Measurements from ENCODE around the gene CHI3L1. TPM values are rescaled to one million over a fixed set of nuclear protein-coding genes. Genes with fewer than 3 reads are reported as not detected.

Gene CHI3L1
- total RNA-seq = under 0.01 TPM in 1 of 2 replicates, not detected in the other

GRCh38 chr1:203186446-203187303 lies at the start of gene CHI3L1:
Gene CHI3L1 (minus strand): TSS chr1:203186704. CDS start chr1:203186623, 81 bp downstream.

GRCh38 chr1:203229471-203230135 lies 43.1 kb upstream of the CHI3L1 start, which contains the start of gene CHIT1:
Gene CHIT1 (minus strand): TSS chr1:203229673. CDS start chr1:203229636, 37 bp downstream.

GRCh38 chr1:203175237-203175826 lies 11.2 kb downstream of the CHI3L1 start, which contains the start of gene MYBPH:
Gene MYBPH (minus strand): TSS chr1:203175826. CDS start chr1:203175755, 71 bp downstream.

Other genes starting within 250 kb of the CHI3L1 start
- gene ADIPOR1, start 228.4 kb downstream of the CHI3L1 start, total RNA-seq = 139 and 140 TPM in 2 replicates
- 25.4 and 36.9 TPM in 2 replicates for gene CYB5R1, start 219.4 kb downstream of the CHI3L1 start, total RNA-seq
- 113 and 126 TPM in 2 replicates for gene TMEM183A, start 179.3 kb downstream of the CHI3L1 start, total RNA-seq
- gene PPFIA4, start 160.2 kb downstream of the CHI3L1 start, total RNA-seq = under 0.01 and 0.65 TPM in 2 replicates
- gene MYOG, start 100.7 kb downstream of the CHI3L1 start, total RNA-seq = not detected in 2 replicates
- not detected in 2 replicates for gene ADORA1, start 59.0 kb downstream of the CHI3L1 start, total RNA-seq
- gene MYBPH, start 10.9 kb downstream of the CHI3L1 start, total RNA-seq = not detected in 2 replicates
- gene CHIT1, start 43.0 kb upstream of the CHI3L1 start, total RNA-seq = not detected in 2 replicates
- gene BTG2, start 118.8 kb upstream of the CHI3L1 start, total RNA-seq = 66.9 and 77.1 TPM in 2 replicates
- 0.19 and 0.33 TPM in 2 replicates for gene FMOD, start 164.4 kb upstream of the CHI3L1 start, total RNA-seq